ENCODE measurements around the gene PEX5.
"Not testable (repeated sequence)": the region's sequence is repeated elsewhere in the genome, so short reads cannot be mapped to it uniquely, and the experiment has no call there.

PEX5 gene

GRCh38 chr12:7219599-7220243, 30.2 kb downstream of the PEX5 start:
- peak; percentile 70 for DNase-seq

- no peak for DNase-seq
Measured at GRCh38 chr12:7221486-7221885, 32.0 kb downstream of the PEX5 start.

DNA sequence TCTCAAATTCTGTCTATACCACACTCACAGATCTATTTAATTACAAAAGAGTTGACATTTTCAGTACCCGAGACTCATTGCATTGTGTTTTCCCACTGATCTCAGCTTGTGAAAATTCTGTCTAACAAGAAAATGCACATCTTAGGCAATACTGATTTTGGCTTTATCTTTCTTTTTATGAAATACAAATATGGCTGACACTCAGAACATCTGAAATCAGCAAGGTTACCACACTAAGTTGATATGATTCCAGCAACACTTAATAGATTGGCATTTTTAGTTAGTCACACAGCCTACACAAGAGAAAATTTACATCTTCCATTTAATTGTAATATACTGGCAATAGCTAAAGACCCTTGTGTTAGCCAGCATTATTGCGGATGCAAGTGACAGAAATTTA, 40.3 kb downstream of the PEX5 start:
- DNase-seq, result no peak

- DNase-seq, result no peak
Measured at GRCh38 chr12:7241404-7242005, 52.0 kb downstream of the PEX5 start.

GRCh38 chr12:7242176-7243101, 53.0 kb downstream of the PEX5 start:
- no peak for DNase-seq

DNA sequence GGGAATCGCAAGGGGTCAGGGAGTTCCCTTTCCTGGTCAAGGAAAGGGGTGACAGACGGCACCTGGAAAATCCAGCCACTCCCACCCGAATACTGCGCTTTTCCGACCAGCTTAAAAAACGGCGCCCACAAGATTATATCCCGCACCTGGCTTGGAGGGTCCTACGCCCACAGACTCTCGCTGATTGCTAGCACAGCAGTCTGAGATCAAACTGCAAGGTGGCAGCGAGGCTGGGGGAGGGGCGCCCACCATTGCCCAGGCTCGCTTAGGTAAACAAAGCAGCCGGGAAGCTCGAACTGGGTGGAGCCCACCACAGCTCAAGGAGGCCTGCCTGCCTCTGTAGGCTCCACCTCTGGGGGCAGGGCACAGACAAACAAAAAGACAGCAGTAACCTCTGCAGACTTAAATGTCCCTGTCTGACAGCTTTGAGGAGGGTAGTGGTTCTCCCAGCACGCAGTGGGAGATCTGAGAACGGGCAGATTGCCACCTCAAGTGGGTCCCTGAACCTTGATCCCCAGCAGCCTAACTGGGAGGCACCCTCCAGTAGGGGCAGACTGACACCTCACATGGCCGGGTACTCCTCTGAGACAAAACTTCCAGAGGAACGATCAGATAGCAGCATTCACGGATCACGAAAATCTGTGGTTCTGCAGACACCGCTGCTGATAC, 62.0 kb downstream of the PEX5 start:
- DNase-seq, result not testable (repeated sequence)

DNA sequence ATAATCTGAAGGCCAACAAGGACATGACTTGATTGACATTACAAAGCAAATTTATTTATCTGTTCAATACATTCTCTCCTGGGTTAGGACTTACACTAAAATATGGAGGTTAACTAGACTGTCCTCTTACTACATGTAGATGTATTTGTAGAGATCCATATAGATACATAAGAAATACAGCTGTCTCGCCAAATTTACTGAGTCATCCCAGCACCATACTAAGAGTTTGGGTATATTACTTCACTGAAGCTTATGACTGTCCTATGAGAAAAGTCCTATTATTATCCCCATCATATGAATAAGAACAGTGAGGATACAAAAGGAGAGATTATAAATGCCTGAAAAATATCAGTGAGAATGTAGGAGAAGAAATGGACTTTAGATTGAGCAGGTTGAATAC, 69.6 kb downstream of the PEX5 start:
- DNase-seq, result no peak

Data from activated CD8-positive, alpha-beta memory T cell treated with anti-CD3 and anti-CD28 coated beads, Interleukin-2, amount 50 U/mL, for 4 hours (primary cell).